Measurements from ENCODE around the gene XPA.
"Not testable (repeated sequence)": the region's sequence is repeated elsewhere in the genome, so short reads cannot be mapped to it uniquely, and the experiment has no call there.

Gene XPA

DNA sequence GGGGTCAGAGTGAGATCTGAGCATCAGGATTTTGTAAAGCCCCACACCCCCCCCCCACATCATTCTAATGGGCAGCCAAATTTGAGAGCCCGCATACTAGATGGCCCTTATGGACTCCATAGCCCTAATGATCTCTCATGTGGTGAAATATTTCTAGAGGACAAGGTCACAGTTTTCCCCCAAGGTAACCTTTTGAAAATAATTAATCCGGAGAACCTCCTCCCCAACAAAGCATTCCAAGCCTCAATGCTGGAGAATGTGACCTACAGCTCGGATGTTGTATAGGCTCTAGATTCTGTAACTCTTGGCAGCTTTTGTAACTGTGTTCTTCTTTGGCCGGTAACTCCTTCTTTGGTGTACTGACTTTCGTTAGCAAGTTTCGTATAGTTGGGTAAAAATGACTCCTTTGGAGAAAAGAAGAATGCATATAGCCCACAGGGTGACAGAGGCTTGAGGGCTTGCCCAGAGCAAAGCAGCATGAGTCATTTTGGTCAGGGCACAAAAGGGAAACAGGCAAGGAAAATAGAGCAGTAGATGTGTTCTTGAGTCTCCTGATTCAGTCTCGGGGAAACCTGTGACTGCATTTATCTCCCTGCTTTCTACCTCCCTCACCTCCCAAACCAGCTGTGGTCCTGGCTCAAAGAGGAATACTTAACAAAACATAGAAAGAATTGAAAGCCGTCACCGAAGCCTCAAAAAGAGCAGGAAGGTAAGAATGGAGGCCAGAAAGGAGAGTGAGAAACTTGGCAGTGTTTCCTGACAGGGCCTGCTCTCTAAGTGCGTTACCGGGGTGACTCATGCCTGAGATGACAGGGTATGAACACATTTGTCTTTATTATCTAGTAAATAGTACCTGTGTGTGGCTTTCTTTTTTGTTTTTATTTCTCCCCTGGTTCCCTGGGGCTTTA, 6.6 kb upstream of the XPA start:
- DNase-seq = peak; percentile 12

DNA sequence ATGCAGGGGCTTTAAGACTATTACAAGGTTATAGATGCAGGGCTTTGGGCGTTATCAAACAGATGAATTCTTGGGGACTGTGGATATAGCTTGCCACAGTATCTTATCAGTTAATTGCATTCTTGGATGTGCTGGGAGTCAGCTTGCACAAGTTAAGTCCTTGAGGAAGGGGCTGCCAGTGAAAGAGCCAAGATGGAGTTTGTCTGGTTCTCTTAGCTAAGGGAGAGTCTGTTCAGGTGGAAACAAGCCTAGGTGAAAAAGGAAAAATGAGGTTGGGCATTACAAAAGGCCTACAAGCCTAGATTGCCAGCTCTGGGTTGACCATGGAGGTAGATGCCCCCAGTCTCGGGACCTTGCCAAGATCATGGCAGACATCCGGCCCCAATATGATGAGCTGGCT, 2.7 kb upstream of the XPA start:
- DNase-seq = not testable (repeated sequence)

DNA sequence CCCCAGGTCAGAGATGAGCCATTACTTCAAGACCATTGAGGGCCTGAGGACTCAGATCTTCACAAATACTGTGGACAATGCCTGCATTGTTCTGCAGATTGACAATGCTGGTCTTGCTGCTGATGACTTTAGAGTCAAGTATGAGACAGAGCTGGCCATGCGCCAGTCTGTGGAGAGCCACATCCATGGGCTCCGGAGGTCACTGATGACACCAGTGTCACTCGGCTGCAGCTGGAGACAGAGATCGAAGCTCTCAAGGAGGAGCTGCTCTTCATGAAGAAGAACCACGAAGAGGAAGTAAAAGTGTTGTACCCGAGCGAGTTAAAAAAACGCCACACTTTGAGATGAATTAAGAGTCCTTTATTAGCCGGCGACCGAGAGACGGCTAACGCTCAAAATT, 2.1 kb upstream of the XPA start:
- not testable (repeated sequence) for DNase-seq

DNA sequence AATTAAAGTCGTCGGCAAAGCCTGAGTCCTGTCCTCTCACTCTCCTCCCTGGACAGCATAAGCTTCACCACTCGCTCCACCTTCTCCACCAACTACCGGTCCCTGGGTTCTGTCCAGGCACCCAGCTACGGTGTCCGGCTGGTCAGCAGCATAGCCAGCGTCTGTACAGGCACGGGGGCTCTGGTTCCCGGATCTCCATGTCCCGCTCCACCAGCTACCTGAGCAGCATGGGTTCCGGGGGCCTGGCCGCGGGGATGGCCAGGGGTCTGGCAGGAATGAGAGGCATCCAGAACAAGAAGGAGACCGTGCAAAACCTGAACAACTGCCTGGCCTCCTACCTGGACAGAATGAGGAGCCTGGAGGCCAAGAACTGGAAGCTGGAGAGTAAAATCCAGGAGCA, 1.7 kb upstream of the XPA start:
- DNase-seq = no peak

DNA sequence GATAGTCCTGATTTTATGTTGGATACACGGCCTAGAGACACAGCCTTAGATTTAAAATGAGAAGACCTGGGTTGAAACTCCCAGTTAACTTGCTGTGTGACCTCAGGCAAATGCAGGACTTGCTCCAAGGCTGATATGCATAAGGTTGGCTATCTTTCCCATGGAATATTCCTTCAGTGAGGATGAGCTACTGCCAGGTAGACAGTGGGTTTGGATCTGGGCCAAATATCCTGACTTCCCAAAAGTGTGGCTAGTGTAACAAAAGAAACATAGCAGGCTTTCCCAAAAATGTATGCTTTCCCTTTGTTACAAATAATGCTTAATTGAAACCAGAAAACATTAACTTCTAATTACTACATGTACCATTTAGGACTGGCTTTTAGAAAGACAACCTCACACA, 697 bp upstream of the XPA start:
- DNase-seq = no peak

DNA sequence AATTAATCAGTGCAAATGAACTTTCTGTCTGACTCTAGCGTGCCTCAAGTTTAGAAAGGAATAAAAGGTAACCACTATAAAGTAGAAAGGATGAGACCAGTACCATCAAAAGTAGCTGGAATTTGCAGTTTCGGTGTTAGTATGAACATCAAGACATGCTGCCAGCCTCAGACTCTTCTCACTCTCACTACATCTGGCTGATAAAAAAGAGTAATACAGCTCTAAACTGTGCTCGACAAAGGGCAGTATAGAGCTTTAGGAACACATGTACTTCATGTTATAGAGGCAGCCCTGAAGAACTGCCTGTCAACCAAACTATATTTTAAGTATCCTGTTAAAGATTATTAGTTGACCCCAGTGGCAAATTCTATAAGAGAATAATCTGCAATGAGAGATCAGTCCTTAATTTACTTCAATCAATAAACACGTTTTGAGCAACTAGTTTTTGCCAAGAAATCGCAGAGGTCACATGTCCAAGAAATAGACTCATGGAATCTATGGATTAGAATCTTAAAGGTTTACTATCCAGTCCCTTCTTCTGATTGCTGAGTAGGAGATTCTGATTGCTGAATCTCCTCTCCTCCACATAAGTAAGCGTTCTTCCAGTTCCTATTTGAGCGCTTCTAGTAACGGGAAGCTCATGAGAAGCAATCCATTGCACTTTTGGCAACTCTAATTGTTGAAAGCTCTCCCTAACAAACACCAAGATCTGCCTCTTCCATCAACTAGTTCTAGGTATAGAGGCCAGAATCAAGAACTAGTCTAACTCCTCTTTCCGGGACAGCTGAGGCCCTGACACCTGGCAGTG, 941 bp downstream of the XPA start:
- no peak for DNase-seq

DNA sequence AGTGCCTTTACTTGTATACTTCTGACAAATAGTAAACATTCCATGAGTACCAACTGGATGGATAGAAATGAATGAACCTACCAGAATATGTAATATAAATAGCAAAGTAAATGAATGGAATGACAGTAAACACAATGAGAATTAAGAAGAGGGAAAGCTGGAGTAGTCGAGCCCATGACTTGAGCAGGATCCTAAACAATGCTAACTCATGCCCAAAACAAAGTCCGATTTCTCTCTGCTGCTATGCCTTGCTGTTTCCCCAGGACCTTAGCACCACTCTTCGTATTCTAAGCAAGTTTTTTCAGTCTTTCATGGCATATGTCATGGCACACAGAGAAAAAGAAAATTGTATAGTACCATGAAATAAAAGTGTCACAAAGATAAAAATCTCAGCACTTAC, 1.8 kb downstream of the XPA start:
- no peak for DNase-seq

DNA sequence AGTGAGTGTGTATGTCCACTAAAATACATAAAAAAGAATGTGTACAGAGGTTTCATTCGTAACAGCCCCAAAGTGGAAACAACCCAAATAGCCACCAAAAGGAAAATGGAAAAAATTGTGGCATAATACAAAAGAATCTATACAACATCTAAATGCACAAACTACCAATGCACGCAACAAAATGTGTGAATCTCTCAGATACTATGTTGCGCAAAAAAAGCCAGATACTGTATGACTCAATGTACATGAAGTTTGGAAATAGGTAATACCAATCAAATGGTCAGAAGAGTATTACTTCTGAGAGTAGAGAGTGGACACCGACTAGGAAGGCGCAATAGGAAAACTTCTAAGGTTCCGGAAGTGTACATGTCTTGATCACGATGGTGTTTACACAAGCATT, 2.4 kb downstream of the XPA start:
- no peak for DNase-seq

DNA sequence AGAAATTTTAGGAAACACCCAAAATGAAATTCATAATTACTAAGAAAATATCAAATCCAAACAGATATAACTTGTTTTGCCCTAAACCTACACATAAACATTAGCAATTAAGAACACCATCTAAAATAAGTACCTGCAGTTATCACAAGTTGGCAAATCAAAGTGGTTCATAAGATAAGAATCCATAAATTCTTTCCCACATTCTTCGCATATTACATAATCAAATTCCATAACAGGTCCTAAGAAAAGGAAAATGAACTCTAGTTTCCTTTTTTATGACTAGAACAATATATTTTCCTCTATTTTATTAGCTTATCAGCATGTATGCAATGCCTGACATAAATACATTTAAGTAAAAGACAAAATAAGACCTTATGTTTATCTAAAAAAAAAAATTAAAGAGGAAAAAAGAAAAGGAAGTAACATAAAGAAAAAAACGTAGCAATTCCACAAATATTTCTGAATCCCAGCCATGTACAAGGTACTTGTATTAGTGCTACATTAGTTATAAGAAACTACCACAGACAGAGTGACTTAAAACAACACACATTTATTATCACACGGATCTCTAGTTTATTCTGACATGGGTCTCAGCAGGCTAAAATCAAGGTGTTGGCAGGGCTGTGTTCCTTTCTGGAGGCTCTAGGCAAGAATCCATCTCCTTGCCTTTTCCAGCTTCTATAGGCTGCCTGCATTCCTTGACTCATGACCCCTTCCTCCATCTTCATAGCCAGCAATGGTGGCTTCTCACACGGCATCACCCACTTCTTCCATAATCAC, 7.5 kb downstream of the XPA start:
- DNase-seq = no peak

DNA sequence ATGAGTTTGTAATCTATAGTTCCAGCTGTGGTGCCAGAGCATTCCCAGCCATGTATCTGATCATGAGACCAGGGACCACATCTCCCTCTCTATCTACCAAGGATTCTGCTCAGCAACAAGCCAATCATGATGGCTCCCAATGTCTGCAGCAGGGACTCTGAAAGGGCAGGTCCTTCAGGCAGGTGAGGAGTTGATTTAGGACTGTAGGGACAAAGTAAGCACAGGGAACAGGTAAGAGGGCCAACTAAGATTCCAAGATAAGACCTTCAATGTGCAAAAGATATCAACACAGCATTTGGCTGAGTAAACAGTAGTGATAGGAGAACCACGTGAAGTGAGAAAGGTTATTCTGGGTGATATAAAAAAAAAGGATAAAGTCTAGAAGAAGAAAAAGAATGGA, 8.5 kb downstream of the XPA start:
- DNase-seq = no peak

DNA sequence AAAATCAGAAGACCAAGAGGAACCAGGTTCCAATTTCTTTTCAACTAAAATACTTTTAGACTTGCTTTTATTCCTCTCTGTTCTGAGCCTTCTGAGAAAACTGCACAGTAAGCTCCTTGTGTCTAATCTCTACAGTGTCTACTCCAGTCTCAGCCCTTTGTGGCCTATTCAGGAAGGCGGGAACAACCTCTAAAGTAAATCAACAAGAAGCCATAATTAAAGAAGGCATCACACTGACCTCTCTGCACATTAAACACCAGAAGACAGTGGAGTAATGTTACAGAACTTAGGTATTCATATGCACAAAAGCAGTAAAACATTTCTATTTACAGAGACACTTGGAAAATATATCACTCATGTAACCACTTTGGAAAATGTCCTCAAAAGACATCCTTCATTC, 14.9 kb downstream of the XPA start:
- DNase-seq = no peak

DNA sequence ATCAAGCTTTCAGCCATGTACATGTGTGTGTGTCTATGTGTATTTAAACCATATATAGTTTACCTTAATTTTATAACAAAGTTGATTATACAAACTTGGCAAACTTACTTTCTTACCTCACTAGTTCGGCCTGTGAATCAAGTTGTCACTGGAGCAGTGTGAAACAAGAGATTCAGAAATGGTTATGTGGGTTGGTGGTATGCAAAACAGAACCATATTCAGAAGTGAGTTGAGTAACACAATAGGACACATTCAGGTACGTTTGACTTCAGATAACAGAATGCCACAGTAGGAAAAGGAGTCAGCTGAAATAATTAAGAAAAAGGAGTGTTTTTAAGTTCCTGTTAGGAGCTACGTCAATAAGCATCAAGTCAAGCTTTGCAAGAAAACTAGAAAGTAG, 21.5 kb downstream of the XPA start:
- no peak for DNase-seq

DNA sequence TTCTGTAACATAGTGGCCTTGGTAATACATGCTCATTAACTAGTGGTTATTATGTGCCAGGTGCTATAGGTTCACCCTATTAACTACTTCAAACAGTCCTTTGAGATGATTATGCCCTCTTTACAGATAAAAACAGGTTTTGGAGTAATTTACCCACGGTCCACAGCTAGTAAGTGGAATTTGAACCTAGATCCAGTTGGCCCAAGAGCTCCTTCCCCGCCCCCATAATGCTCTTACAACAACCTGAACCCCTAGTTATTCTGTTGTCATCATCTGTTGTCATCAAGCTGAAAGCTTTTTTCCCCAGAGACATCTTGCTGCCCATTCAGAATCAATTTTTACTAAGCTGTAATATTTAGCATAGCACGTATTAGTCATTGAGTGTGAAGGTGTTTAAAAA, 23.2 kb downstream of the XPA start:
- DNase-seq = no peak

DNA sequence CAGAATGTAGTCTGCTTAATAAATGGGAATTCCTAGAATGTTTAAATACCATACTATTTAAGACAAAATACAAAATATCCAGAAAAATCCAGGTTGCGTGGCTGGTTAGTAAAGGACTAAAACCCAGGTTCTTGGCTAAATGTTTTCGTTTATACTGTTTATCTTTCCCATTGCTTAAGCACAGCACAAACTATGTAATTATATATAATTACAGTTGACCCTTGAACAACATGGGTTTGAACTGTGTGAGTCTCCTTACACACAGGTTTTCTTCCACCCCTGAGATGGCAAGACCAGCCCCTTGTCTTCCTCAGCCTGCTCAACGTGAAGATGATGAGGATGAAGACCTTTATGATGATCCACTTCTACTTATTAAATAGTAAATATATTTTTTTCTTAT, 24.7 kb downstream of the XPA start:
- no peak for DNase-seq

DNA sequence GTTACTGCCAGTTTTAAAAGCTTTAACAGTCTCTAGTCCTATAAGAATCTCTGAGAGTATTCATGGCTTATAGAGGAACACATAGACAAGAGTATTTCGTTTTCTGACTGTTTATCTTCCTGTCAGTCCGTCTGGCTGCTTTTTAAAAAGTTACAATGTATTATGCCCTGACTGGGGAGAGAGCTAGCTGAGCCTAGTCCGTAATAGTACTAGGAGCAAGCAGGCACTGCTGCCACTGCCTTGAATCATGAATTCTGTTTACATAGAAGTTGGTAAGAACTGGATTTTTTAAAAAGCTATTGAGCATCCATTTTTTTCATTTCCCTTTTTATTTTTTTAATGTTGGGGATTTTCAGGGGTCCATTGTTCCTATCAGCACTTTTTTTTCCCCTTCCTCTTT, 26.6 kb downstream of the XPA start:
- no peak for DNase-seq

DNA sequence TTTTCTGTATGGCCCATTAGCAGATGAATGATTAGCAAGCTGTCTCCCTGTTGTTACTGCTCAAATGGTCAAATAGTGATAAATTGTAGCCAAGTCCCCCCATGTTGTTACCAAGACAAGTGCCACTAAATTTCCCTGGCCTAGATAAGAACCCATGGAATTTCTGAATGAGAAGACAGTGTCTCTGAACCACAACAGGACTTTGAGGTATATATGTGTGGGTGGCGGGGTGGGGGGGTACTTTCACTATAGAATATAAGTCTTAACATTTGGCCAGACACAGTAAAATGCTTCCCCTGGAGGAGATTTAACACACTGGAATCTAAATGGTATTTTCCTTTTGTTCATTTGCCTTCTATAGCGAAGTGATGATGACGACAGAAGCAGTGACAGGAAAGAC, 28.7 kb downstream of the XPA start:
- DNase-seq = no peak

DNA sequence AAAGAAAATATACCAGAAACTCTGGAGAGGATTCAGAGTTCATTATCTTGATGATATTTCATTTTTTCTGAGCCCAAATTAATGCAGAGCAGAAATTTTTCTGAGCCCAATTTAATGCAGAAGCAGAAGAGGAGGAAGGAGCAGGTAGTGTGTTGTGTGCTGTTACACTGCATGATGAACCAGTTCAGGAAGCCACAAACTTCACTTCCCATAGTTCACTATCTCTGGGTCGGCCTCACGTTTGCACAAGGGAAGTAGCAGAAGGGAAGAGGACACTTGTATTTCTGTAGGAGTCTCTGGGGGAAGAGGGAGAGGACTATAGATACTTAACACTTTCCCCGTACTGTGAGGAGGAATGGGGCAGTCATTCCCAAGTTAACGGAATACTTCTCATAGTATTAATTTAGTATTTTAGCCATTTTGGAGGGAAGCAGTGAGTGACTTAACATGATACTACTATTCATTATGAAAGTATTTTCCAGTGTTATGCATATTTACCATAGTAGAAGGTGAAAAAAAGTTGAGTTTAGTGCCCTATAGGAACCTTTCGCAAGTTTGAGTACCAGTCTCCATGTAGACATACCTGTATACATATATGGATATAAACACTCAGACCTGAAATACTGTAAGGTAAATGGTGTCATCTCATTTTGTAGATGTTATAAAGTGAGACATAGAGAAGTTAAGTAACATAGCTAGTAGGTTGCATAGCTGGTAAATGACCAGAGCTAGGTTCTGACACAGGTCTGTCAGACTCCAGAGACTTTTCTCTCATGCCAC, 30.0 kb downstream of the XPA start:
- DNase-seq = no peak

DNA sequence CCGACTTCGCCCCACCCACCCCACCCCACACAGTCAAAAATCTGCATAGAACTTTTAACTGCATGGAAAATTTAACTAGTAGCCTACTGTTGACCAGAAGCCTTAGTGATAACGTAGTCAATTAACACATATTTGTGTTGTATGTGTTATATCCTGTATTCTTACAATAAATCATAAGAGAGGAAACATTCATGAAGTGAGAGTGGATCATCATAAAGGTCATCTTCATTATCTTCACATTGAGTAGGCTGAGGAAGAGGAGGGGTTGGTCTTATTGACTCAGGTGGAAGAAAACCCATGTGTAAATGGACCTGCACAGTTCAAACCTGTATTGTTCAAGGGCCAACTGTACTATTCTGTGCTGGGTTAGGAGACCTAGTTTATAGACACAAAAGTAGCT, 31.4 kb downstream of the XPA start:
- DNase-seq = no peak

DNA sequence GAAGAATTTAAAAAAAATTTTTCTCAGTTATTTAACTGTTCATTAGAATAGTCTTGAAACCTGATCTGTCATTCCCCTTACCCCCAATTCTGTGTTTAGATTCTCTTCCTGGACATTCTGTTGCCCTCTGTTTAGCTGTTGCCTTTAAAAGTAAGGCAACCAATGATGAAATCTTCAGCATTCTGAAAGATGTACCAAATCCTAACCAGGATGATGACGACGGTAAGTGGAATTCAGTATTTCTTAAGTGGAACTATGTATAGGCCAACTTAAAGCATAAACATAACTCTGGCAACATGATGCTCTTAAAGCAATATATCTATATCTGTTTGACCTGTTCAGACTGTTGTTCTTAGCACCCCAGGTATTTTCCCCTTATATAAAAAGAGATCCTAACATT, 36.3 kb downstream of the XPA start:
- no peak for DNase-seq

DNA sequence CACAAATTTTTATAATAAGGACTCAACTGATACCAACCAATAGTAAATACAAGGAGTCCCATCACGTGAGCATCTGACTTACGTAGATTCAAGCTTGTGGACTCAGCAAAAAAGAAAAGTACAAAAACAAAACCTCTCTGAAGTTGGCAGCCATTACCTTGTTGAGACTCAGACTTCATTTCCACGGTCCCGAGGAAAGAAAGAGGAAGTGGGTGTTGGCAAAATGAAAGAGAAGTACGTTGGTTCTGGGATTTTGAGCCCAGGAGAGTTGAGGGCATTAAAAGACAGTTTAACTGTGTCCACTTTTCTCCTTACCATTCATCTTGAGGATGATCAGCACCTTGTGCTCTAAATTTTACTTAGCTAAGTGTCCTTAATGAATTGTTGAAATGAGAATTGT, 36.8 kb downstream of the XPA start:
- no peak for DNase-seq

DNA sequence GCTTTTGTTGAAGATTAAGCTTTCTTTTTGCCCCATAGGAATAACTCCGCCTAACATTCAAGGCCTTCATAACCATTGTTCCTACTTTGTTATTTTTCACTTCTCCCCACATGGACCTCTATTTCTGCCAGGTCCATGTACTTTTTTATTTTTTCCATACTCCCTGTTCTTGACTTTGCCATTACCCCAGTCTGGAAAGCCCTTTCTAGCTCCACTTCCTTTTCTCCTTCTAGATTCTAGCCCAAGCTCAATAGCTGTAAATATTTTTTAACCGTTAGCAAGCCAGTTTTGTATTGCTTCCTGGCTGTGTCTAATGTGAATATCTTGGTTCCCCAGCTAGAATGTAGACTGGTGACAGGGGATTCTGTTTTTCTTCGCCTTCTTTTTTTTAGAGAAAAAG, 37.4 kb downstream of the XPA start:
- DNase-seq = no peak

DNA sequence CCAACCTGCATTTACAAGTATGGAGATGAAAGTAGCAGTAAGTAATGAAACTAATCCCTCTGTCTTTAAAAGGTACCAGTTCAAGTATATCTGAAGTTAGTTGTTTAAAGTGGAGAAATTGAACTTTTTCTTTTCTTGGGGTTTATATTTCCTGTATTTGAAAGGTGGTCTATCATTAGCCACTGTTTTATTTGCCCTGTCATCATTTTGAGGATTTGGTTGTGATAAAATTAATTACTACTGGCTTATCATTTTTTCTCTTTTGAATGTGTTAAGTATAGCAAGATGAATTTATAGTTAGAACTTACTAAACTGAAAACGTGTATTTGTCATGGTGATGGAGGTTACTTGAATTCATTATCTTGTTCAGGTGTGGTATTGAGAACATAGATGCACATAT, 38.4 kb downstream of the XPA start:
- no peak for DNase-seq

DNA sequence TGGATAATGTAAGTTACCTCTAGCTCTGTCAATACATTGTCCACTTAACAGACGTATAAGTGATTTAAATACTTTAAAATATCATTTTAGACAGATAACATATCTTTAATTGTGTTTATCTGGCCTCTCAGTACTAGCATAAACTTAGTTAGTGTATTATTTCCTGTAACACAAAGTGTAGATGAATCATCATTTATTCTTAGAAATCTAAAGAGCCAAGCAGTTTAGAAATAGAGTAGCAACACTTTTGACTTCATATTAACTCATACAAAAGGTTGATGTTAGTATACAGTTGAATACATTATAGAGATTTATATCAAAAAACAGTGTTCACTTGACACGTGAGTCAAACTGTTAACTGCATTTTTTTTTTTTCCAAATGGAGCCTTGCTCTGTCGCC, 45.5 kb downstream of the XPA start:
- DNase-seq = no peak

Measured in NCI-H774 (cell line).